Subcutaneous adipose tissue (tissue), 4 donors: ENCODE measurements around the gene MACF1. TPM values are rescaled to one million over a fixed set of nuclear protein-coding genes. Genes with fewer than 3 reads are reported as not detected.

Experiments used
- total RNA-seq, 4 donors: library from RNA; depleted of rRNA; stranded (reverse); fragments of >200 nt; gene quantifications; one replicate each; pipeline ENCODE4 v1.1.0, GENCODE V29; 2016
- TF ChIP-seq, protein P1 (sequence below): fragments of 450-650 bp; IDR thresholded peaks from one replicate; pipeline ENCODE4 v1.5.1; 2016; ENCODE audit warnings: low read depth, mild to moderate bottlenecking, control low read depth, antibody characterized with exemption, moderate library complexity

Gene MACF1
- total RNA-seq, 4 donors from 2014 or later: 297 to 398 (median 352) TPM

DNA sequence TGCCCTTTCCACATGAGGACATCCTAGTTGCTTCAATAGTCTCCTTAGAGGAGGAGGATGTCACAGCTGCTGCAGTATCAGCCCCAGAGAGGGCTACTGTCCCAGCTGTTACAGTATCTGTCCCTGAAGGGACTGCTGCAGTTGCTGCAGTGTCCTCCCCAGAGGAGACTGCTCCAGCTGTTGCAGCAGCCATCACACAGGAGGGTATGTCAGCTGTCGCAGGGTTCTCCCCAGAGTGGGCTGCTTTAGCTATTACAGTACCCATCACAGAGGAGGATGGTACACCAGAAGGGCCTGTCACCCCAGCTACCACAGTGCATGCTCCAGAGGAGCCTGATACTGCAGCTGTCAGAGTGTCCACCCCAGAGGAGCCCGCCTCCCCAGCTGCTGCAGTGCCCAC lies 208.4 kb downstream of the MACF1 start:
- TF ChIP-seq, protein P1, sequence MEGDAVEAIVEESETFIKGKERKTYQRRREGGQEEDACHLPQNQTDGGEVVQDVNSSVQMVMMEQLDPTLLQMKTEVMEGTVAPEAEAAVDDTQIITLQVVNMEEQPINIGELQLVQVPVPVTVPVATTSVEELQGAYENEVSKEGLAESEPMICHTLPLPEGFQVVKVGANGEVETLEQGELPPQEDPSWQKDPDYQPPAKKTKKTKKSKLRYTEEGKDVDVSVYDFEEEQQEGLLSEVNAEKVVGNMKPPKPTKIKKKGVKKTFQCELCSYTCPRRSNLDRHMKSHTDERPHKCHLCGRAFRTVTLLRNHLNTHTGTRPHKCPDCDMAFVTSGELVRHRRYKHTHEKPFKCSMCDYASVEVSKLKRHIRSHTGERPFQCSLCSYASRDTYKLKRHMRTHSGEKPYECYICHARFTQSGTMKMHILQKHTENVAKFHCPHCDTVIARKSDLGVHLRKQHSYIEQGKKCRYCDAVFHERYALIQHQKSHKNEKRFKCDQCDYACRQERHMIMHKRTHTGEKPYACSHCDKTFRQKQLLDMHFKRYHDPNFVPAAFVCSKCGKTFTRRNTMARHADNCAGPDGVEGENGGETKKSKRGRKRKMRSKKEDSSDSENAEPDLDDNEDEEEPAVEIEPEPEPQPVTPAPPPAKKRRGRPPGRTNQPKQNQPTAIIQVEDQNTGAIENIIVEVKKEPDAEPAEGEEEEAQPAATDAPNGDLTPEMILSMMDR: no peak

DNA sequence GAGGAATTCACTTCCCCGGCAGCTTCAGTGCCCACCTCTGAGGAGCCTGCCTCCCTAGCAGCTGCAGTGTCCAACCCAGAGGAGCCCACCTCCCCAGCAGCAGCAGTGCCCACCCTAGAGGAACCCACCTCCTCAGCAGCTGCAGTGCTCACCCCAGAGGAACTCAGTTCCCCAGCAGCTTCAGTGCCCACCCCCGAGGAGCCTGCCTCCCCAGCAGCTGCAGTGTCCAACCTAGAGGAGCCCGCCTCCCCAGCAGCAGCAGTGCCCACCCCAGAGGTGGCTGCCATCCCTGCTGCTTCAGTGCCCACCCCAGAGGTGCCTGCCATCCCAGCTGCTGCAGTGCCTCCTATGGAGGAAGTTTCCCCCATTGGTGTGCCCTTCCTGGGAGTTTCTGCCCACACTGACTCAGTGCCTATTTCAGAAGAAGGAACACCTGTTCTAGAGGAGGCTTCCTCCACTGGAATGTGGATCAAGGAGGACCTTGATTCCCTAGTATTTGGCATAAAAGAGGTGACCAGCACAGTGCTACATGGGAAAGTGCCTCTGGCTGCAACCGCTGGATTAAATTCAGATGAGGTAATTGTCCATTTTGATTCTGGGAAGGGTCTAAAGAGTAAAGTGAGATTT lies 209.5 kb downstream of the MACF1 start:
- TF ChIP-seq, protein P1: no peak

DNA sequence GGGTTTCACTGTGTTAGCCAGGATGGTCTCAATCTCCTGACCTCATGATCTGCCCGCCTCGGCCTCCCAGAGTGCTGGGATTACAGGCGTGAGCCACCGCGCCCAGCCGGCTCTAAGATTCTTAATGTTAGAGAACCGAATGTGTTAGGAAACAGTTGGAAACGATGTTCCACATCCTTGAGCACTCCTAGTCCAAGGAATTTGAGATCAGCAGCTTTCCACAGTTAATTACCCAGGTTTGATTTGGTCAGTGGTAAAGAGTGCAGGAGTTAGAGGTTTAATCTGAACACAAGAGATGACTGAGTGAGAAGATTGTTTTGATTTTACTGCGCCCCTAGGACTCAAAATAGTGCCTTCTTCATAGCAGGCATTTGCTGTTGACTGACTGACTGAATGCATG lies 211.1 kb downstream of the MACF1 start:
- TF ChIP-seq, protein P1: no peak

DNA sequence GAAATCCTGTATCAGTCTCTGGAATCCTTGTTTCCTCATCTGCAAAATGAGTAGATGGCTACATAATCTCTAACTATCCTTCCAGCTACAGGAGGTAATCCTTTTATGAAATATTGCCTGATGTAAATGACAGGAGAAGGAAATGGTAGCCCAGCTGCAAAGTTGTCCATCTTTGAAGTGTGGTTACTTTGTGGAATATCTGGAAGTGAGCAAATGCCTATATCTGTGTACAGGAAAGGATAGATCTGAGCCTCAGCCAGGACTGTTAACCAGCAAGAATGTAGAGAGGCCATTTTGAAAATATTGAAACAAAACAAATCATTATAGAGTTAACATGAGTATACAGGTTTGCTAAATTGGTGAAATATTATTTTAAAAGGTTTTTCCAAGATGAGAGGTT lies 212.1 kb downstream of the MACF1 start:
- TF ChIP-seq, protein P1: no peak

DNA sequence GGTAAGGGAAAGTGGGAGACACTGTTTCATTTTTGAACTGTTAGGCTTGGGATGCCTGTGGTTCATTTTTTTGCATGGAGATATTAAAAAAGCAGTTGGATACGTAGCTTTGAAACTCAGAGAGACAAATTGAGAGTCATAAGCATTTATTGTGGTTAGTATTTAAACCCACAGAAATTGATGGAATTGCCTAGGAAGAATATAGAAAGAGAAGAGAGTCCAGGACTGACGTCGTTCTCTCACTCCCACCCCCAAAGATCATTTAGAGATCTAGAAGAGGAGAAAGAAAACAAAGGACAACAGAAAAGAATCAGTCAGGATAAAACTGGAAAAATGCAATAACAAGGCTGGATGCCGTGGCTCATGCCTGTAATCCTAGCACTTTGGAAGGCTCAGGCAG lies 213.7 kb downstream of the MACF1 start:
- TF ChIP-seq, protein P1: no peak

DNA sequence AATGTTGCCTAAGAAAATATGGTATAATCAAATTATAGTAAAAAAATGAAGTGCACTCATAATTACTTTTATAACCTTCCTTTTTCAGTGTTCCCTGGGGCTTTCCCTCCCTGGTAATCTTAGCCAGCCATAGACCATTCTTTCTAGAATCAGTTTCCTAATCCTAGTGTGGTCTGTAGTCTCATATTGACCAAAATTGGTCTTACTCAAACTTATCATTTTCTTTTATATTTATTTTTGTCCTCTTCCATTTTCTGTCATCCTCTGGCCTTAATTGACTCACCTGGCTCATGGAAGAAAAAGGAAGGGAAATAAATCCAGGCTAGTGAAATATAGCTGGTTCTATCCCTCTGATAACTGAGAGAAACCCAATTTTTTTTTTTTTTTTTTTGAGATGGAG lies 216.0 kb downstream of the MACF1 start:
- TF ChIP-seq, protein P1: no peak

DNA sequence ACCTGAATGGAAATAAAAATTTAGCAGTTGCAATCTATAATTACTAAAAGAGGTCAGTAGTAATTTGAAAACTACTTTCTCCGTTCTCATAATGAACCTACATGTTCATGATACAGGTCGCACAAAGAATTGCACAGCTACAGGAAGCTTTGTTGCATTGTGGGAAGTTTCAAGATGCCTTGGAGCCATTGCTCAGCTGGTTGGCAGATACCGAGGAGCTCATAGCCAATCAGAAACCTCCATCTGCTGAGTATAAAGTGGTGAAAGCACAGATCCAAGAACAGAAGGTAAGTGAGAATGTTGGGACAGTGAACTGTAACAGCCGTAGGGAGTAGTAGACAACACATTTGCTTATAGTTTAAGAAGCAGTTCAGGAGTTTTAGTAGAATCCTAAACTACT lies 218.1 kb downstream of the MACF1 start:
- TF ChIP-seq, protein P1: no peak
